Vagina (tissue), 2 donors: ENCODE measurements around the gene TRMU. TPM values are rescaled to one million over a fixed set of nuclear protein-coding genes. Genes with fewer than 3 reads are reported as not detected.

ENCODE experiments used
- DNase-seq, 2 donors: peaks; one replicate each; pipeline ENCODE4 v3.0.0-alpha.2; 2017; ENCODE audit errors: extremely low spot score in 2 of 2
- H3K27ac ChIP-seq: fragments of 200-600 bp; sonication (generic); one replicate; pipeline ENCODE4 v1.5.1; 2019
- H3K27me3 ChIP-seq: fragments of 200-600 bp; sonication (generic); one replicate; pipeline ENCODE4 v1.5.1; 2019
- H3K36me3 ChIP-seq, 2 donors: fragments of 200-600 bp; sonication (generic); one replicate each; pipeline ENCODE4 v1.5.1; 2017 to 2019
- H3K4me1 ChIP-seq: fragments of 200-600 bp; sonication (generic); one replicate; pipeline ENCODE4 v1.5.1; 2019
- H3K4me3 ChIP-seq, 2 donors: fragments of 200-600 bp; sonication (generic); 1 replicate in 1 of 2; 2 replicates in 1 of 2; pipeline ENCODE4 v1.5.1; 2016 to 2019
- H3K9me3 ChIP-seq: fragments of 200-600 bp; sonication (generic); one replicate; pipeline ENCODE4 v1.5.1; 2019
- POLR2A ChIP-seq, 2 donors: fragments of 450-650 bp; IDR thresholded peaks; one replicate each; pipeline ENCODE4 v1.6.1; 2017; ENCODE audit warnings: antibody characterized with exemption in 2 of 2, mild to moderate bottlenecking in 2 of 2, moderate library complexity in 2 of 2
- POLR2AphosphoS5 ChIP-seq, 2 donors: sonication (generic); formaldehyde crosslinking; IDR thresholded peaks; one replicate each; pipeline ENCODE4 v1.9.0; 2017; ENCODE audit warnings: antibody characterized with exemption in 2 of 2, mild to moderate bottlenecking in 2 of 2, low read depth in 1 of 2; ENCODE audit not compliant: insufficient read depth in 1 of 2
- intact Hi-C: fragments of 100-400 bp; cut with DNase I; formaldehyde crosslinking; loops from one replicate; pipeline ENCODE4 v1.15.1; 2023
- total RNA-seq: library from RNA; depleted of rRNA; stranded (reverse); fragments of >200 nt; gene quantifications from one replicate; pipeline ENCODE4 v1.2.3, GENCODE V29; 2016
- TF ChIP-seq, protein P1 (sequence below), 3 experiments: fragments of 450-650 bp in 2 of 3; fragments of 200-600 bp in 1 of 3; sonication (generic) in 1 of 3; IDR thresholded peaks; one replicate each; pipeline ENCODE4 v1.5.1; 2017 to 2019; ENCODE audit warnings: antibody characterized with exemption in 3 of 3, mild to moderate bottlenecking in 2 of 3, moderate library complexity in 2 of 3

Gene TRMU
- total RNA-seq, 1 donor from 2014 or later = 37.1 TPM

DNA sequence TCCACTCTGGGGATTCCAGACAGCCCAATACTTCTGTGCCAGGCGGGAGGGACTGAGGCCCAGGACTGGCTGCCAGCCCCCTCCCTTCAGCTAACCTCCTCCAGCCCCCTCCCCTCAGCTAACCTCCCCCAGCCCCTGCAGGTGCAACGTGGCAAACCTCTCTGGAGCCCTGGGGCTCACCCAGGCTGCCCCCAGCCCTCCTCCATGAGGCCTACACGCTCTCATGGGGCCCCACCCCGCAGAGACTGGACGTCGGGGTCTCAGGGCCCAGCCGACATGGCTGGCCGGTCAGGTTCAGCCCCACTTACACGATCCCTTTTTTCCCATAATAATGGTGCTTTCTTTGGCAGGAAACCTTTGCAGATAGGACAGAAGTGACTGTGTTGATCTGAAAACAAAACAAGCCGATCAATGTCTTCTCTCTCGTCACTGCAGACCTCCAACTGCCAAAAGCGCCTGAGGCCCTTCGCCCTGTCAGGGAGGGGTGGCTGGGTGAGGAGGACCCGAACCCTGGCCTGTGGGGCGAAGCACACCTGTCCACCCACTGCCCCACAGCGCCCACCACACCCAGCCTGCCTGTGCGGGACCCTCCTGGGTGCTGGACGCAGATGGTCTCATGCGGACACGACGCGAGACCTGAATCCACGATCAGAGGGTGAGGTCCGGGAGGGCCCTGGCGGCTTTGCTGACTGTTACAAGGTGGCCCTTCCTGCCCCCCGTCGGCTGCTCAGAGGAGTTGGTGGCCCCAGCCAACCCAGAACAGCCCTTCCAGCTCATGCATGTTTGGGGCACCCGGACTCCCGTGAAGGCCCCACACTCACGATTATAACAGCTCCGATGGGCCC lies 33.6 kb downstream of the TRMU start:
- no peak for DNase-seq
- Histone ChIP-seq H3K4me3 (no peak overlapping the region), H3K27me3 (no peaks in the 10 kb centered on the region), H3K4me1 (peaks cover 11% of the 10 kb centered on the region), H3K27ac (no peak overlapping the region), H3K9me3 (no peaks in the 10 kb centered on the region), H3K36me3 (peaks cover 0 to 8% of the 10 kb centered on the region in 2 donors)
- intact Hi-C loops = no loop called here
- TF ChIP-seq, protein P1, sequence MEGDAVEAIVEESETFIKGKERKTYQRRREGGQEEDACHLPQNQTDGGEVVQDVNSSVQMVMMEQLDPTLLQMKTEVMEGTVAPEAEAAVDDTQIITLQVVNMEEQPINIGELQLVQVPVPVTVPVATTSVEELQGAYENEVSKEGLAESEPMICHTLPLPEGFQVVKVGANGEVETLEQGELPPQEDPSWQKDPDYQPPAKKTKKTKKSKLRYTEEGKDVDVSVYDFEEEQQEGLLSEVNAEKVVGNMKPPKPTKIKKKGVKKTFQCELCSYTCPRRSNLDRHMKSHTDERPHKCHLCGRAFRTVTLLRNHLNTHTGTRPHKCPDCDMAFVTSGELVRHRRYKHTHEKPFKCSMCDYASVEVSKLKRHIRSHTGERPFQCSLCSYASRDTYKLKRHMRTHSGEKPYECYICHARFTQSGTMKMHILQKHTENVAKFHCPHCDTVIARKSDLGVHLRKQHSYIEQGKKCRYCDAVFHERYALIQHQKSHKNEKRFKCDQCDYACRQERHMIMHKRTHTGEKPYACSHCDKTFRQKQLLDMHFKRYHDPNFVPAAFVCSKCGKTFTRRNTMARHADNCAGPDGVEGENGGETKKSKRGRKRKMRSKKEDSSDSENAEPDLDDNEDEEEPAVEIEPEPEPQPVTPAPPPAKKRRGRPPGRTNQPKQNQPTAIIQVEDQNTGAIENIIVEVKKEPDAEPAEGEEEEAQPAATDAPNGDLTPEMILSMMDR (IDR thresholded peaks at IDR 0.05) = no peak
- TF ChIP-seq POLR2A (IDR thresholded peaks at IDR 0.05) (no peak), POLR2AphosphoS5 (IDR thresholded peaks at IDR 0.05; ENCODE audit: insufficient read depth in 1 of 2, low read depth in 1 of 2) (no peak)

DNA sequence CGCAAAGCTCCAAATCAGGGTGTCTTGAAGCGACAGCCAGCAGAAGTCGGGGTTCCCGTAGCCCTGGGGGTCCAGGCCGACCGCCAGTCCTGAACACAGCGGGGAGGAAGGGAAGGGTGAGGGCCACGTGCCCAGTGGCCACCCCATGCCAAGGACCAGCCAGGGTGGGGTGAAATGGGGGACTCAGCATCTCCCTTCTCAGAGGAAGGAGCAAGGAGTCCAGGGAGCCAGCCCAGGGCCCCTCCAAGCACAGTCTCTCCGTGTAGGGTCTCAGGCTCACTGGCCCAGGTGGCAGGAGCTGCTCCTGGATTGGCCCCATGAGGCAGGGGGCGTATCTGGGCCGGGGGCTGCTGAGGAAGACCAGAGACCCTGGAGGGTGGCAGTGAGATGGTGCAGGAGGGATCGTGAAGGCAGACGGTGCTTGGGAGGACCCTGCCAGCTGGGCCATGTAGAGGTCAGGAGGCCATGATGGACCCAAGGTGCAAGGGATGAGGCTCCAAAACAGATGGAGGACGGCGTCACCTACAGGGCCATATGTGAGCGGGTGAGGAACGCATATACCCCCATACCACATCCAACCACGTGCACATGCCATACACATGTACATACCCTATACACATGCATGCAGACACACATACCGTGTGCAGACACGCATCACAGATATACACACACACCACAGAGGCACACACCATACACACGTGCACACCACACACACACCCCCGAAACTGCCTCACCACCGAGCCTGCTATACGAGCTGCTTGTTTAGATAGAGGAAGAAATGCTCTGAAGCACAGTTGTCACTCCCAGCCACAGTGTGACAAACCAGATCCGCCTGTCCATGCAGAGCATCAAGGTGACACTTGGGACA lies 34.4 kb downstream of the TRMU start:
- Histone ChIP-seq H3K4me3 (no peak overlapping the region), H3K9me3 (no peaks in the 10 kb centered on the region), H3K27me3 (no peaks in the 10 kb centered on the region), H3K36me3 (peaks cover 0 to 3% of the 10 kb centered on the region in 2 donors), H3K4me1 (peaks cover 19% of the 10 kb centered on the region), H3K27ac (no peak overlapping the region)
- DNase-seq = no peak
- TF ChIP-seq POLR2A (IDR thresholded peaks at IDR 0.05) (no peak), POLR2AphosphoS5 (IDR thresholded peaks at IDR 0.05; ENCODE audit: insufficient read depth in 1 of 2, low read depth in 1 of 2) (no peak)
- TF ChIP-seq, protein P1 (IDR thresholded peaks at IDR 0.05) = no peak
- intact Hi-C loops = loop anchor here (5.0 kb wide), 1 partner anchor 172 kb away; no protein-coding TSS in a partner anchor

DNA sequence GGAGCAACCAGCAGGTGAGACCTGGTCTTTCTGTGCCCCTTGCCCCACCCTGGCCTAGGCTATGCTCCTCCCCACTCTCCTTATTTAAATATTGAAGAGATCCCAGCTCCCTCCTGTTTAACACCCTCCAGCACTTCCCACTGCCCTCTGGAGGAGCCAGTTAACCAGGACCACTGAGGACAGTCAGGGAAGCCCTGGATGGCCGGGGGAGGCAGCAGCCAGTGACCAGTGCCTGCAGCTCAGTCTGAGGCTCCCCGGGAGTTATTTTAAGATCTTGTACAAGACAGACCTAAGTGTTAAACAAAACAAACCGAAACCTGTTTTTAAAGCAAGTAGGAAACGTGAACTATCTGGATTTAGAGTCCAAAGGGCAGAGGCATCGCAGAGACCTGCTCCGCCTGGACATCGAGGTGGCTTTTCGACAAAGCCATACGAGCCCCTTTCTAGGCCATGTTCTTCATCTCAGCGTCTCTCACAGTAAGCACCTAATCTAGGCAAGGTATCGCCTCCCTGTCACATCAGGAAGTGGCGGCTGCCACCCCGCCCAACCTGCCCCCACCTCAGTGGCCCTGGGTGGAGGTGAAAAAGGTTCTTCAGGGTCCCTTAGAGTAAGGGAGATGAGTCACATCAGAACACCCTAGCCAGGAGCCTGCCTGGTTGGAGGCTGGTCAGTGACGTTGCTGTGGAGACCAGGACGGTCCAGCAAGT lies 35.2 kb downstream of the TRMU start:
- H3K36me3 ChIP-seq = no peaks in the 10 kb centered on the region
- H3K9me3 ChIP-seq = no peaks in the 10 kb centered on the region
- no peak overlapping the region for H3K27ac ChIP-seq
- H3K4me3 ChIP-seq = no peak overlapping the region
- TF ChIP-seq, protein P1 (IDR thresholded peaks at IDR 0.05) = no peak
- no peak for TF ChIP-seq POLR2AphosphoS5 (IDR thresholded peaks at IDR 0.05; ENCODE audit: insufficient read depth in 1 of 2, low read depth in 1 of 2)
- no peak for TF ChIP-seq POLR2A (IDR thresholded peaks at IDR 0.05)
- H3K4me1 ChIP-seq = peaks cover 19% of the 10 kb centered on the region
- intact Hi-C loops = loop anchor here (5.0 kb wide), 1 partner anchor 172 kb away; no protein-coding TSS in a partner anchor
- no peaks in the 10 kb centered on the region for H3K27me3 ChIP-seq
- DNase-seq = no peak

DNA sequence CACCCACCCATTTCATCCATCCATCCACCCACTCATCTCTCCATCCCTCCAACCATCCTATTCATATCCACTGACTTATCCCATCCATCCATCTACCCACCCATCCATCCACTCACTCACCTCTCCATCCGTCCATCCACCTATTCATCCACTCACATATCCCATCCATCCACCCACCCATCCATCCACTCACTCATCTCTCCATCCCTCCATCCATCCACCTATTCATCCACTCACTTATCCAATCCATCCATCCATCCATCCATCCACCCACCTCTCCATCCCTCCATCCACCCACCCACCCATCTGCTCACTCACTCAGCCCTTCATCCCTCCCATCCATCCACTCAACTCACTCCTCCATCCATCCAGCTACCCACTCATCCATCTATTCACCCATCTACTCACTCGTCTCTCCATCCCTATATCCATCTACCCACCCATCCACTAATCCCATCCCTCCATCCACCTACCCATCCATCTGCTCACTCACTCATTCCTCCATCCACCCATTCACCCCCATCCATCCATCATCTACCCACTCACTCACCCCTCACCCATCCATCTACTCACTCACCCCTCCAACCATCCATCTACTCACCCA lies 36.2 kb downstream of the TRMU start:
- Histone ChIP-seq H3K36me3 (peaks cover 0 to 10% of the 10 kb centered on the region in 2 donors), H3K4me3 (no peak overlapping the region), H3K27me3 (no peaks in the 10 kb centered on the region), H3K9me3 (no peaks in the 10 kb centered on the region), H3K27ac (no peak overlapping the region), H3K4me1 (peaks cover 19% of the 10 kb centered on the region)
- intact Hi-C loops = loop anchor here (5.0 kb wide), 1 partner anchor 171 kb away; no protein-coding TSS in a partner anchor
- no peak for DNase-seq
- TF ChIP-seq, protein P1 (IDR thresholded peaks at IDR 0.05) = no peak
- TF ChIP-seq POLR2A (IDR thresholded peaks at IDR 0.05) (no peak), POLR2AphosphoS5 (IDR thresholded peaks at IDR 0.05; ENCODE audit: insufficient read depth in 1 of 2, low read depth in 1 of 2) (no peak)
